Natural killer cell treated with Interleukin-12 subunit alpha and Interleukin-12 subunit beta and Interleukin-15 and Interleukin-18, amount 100 ng/mL, for 72 hours (primary cell): ENCODE measurements around the gene ATP2B3. TPM values are rescaled to one million over a fixed set of nuclear protein-coding genes. Genes with fewer than 3 reads are reported as not detected.

Experiments used
- ATAC-seq, 2 donors: fragments of 150-1000 bp; cut with Tn5 transposase in 1 of 2; sonication (Bioruptor Pico), chemical (Tn5 transposase) in 1 of 2; 2 replicates each; pipeline ENCODE4 v1.10.0; 2021
- DNase-seq: peaks from one replicate; pipeline ENCODE4 v3.0.0; 2022; ENCODE audit warnings: low spot score
- H3K27ac Mint-ChIP-seq, 2 donors: 1 replicate in 1 of 2; 2 replicates in 1 of 2; pipeline ENCODE4 v1.8.0; 2022; ENCODE audit warnings: mixed read lengths in 2 of 2, mild to moderate bottlenecking in 1 of 2, moderate library complexity in 1 of 2
- H3K27me3 Mint-ChIP-seq, 2 donors: 1 replicate in 1 of 2; 2 replicates in 1 of 2; pipeline ENCODE4 v1.8.0; 2022; ENCODE audit warnings: mixed read lengths in 2 of 2
- H3K36me3 Mint-ChIP-seq: one replicate; pipeline ENCODE4 v1.8.0; 2022; ENCODE audit warnings: mixed read lengths
- H3K4me1 Mint-ChIP-seq, 2 donors: 1 replicate in 1 of 2; 2 replicates in 1 of 2; pipeline ENCODE4 v1.8.0; 2022; ENCODE audit warnings: low read depth in 2 of 2, mixed read lengths in 2 of 2, mild to moderate bottlenecking in 1 of 2
- H3K4me3 Mint-ChIP-seq: one replicate; pipeline ENCODE4 v1.8.0; 2022; ENCODE audit warnings: mixed read lengths
- H3K9me3 Mint-ChIP-seq: 2 replicates; pipeline ENCODE4 v1.8.0; 2022; ENCODE audit warnings: mixed read lengths
- total RNA-seq, 2 donors: library from RNA; stranded (reverse); gene quantifications; one replicate each; pipeline ENCODE4 v1.2.3, GENCODE V29; 2022

The ATP2B3 gene
- total RNA-seq, 2 donors from 2014 or later, result not detected

DNA sequence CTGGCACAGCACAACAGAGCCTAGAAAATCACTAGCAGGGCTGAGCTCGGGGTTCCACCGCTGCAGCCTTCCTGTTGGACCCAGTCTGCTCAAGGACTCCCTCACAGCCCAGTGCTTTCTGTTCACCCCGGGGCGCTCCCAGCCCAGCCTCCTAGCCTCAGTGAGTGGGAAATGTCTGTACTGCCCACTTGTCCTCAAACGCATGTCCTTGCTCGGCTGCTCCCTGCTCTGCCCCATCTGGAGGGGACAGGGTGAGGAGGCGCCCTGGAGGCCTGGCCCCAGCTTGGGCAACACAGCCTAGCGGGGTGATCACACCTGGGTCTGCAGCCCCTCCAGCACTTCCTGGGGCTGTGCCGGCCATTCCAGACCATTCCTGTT lies 93.4 kb downstream of the ATP2B3 start:
- H3K27me3 Mint-ChIP-seq, result peaks cover 0 to 12% of the 10 kb centered on the region in 2 donors
- no peaks in the 10 kb centered on the region for H3K4me1 Mint-ChIP-seq
- H3K27ac Mint-ChIP-seq, result no peak overlapping the region
- ATAC-seq (no peak), DNase-seq (no peak)
- H3K4me3 Mint-ChIP-seq, result peak overlapping the region; percentile 58
- no peaks in the 10 kb centered on the region for H3K36me3 Mint-ChIP-seq
- H3K9me3 Mint-ChIP-seq, result no peaks in the 10 kb centered on the region

DNA sequence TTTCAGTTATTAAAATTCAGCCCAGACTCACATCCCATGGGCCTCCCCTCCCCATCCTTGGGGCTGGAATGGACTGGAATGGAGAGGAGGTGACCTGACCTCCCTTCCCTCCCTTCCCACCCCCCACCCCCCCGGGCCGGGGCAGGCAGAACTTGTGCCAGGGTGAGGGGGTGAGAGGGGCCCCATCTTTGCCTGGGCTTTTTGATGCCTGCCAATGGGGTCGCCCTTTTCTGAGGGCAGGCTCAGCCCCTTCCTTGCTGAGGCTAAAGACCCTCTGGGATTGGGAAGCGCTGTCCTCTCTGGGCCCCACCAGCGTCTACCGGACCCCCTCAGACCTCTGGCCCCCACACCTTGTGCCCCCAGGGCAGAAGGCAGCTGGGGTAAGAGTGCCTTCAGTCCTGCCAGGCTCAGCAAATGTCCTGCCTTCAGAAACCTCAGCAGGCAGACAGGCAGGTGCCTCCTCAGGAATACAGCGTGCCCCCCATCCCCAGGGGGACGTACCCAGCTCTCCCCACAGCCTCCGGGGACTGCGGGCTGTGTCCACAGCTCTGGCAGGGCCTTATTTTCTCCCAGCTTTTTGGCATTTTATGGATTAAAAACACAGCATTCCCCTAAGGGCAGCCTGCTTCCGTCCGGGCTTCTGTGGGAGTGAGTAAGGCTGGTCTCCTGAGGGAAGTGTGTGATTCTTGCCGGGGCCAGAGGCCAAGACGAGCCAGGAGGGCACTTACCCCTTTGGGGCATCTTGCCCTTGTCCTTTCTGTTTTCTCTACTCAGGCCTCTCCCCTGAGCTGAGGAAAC lies 94.1 kb downstream of the ATP2B3 start:
- Mint-ChIP-seq H3K27ac (no peak overlapping the region), H3K36me3 (no peaks in the 10 kb centered on the region), H3K4me1 (no peaks in the 10 kb centered on the region), H3K9me3 (no peaks in the 10 kb centered on the region), H3K4me3 (no peak overlapping the region), H3K27me3 (peaks cover 6 to 17% of the 10 kb centered on the region in 2 donors)
- no peak for DNase-seq
- ATAC-seq, result no peak

DNA sequence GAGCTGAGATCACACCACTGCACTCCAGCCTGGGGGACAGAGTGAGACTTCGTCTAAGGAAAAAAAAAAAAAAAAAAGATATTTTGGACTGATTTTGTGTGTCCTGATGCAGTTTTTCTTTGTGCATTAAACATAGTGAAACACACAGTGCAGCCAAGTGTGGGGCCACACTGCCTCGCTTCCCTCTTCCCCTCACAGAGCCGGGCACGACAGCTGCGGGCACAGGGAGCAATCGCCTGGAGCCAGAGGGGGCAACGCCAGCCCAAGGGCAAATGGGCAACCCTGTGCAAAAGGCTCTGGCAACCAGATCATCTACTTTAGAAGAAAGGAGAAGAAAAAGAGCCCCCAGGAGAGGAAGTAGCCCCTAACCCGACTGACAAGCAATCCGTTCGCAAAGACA lies 95.0 kb downstream of the ATP2B3 start:
- Mint-ChIP-seq H3K36me3 (no peaks in the 10 kb centered on the region), H3K27me3 (peaks cover 6 to 20% of the 10 kb centered on the region in 2 donors), H3K27ac (no peak overlapping the region), H3K4me1 (no peaks in the 10 kb centered on the region), H3K4me3 (no peak overlapping the region), H3K9me3 (no peaks in the 10 kb centered on the region)
- ATAC-seq (no peak), DNase-seq (no peak)

DNA sequence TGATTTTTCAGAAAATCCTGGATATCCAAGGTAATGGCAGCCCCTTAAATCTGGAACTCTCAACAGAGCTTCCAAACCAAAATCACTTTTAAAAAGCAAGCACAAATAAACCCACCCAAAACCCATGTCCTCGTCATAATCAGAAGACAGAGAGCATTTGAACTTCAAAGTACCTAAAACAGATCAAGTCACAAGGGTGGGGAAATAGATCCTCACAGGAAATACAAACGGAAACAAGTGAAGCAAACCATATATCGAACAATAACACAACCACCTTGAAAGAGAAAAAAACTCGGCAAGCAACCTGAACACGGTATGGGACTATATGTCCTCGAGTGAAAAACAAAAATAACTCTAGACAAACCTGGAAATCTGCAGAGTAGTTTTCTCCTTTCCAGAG lies 97.4 kb downstream of the ATP2B3 start:
- no peak overlapping the region for H3K27ac Mint-ChIP-seq
- no peaks in the 10 kb centered on the region for H3K36me3 Mint-ChIP-seq
- no peak for DNase-seq
- no peak for ATAC-seq
- H3K4me1 Mint-ChIP-seq, result no peaks in the 10 kb centered on the region
- no peaks in the 10 kb centered on the region for H3K9me3 Mint-ChIP-seq
- peaks cover 11 to 14% of the 10 kb centered on the region in 2 donors for H3K27me3 Mint-ChIP-seq
- H3K4me3 Mint-ChIP-seq, result no peak overlapping the region

DNA sequence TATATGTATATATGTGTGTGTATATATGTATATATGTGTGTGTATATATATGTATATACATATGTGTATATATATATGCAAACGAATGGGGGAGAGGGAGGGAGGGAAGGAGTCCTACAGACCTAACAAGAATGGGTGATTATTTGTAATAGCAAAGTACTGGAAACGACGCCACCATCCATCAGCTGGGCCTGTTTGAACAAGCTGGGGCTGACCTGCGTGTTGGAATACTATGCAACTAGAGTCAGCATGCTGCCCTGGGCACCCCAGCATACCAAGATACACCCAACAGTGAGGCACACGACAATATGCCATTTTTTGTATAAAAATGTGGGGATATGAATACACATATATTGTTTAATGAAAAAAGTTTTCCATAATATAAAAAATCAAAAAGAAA lies 103.1 kb downstream of the ATP2B3 start:
- Mint-ChIP-seq H3K9me3 (no peaks in the 10 kb centered on the region), H3K4me1 (no peaks in the 10 kb centered on the region)
- ATAC-seq, result no peak

DNA sequence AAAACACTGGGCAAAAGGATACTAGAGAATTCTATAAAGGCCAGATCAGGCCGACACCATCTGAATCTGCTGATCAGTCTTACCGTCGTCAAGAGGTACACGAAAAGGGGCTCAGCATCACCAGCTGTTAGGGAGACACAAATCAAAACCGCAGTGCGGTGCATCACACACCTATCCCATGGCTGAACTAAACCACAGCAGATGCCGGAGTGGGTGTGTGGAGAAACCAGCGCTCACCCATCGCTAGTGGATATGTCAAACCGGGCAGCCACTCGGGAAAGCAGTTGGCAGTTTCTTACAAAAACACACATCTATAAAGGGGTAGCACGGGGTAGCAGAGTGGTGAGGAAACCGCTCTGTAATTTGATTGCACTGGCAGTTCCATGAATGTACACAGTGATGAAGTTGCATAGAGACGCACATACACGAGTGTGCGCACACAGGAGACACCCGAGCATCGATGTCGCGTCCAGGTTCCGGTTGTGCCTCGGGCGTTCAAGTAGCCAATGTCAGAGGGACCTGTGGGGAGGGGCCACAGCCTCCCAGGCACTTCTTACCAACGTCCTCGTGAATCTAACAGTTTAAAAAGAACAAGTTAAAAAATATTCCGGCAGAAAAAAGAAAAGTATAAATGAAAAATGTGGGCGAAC lies 104.6 kb downstream of the ATP2B3 start:
- no peaks in the 10 kb centered on the region for H3K9me3 Mint-ChIP-seq
- H3K27me3 Mint-ChIP-seq, result peaks cover 5 to 6% of the 10 kb centered on the region in 2 donors
- no peak overlapping the region for H3K27ac Mint-ChIP-seq
- H3K4me3 Mint-ChIP-seq, result no peak overlapping the region
- ATAC-seq (no peak), DNase-seq (no peak)
- no peaks in the 10 kb centered on the region for H3K4me1 Mint-ChIP-seq
- H3K36me3 Mint-ChIP-seq, result no peaks in the 10 kb centered on the region

More for the DNA sequence above, 103.1 kb downstream of the ATP2B3 start:
- no peaks in the 10 kb centered on the region for H3K36me3 Mint-ChIP-seq
- DNase-seq, result no peak
- no peak overlapping the region for H3K27ac Mint-ChIP-seq
- peaks cover 11 to 12% of the 10 kb centered on the region in 2 donors for H3K27me3 Mint-ChIP-seq
- H3K4me3 Mint-ChIP-seq, result no peak overlapping the region

DNA sequence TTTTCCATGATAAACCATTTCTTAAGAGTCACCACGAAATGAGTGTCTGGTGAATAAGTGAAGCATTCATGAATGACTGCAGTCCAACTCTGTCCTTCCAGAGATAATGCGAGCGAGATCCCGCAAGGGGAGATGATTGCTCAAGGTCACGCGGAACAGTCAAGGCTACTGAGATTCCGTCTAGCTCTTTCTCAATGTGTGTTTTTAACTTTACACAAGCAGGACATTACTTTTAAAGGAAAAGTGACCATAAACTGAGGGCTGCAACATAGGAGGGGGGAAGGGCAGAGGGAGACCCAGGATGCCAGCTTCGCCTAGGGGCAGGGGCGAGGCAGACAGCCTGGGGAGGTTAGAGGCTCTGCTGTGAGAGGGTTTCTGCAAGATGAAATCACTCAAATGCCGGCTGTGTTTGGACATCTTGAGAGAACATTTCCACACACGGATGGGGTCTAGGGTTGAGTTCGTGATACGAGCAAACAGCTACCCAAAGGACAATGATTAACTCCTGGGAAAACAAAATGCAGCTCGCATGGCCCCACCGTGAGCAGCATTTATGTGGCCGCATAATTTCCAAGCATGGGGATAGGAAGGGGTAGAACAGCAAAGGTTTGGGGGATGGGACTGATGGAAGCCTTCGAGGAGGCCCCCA lies 105.3 kb downstream of the ATP2B3 start:
- no peaks in the 10 kb centered on the region for H3K9me3 Mint-ChIP-seq
- no peak overlapping the region for H3K27ac Mint-ChIP-seq
- DNase-seq (no peak), ATAC-seq (no peak)
- no peak overlapping the region for H3K4me3 Mint-ChIP-seq
- no peaks in the 10 kb centered on the region for H3K4me1 Mint-ChIP-seq
- peaks cover 4 to 5% of the 10 kb centered on the region in 2 donors for H3K27me3 Mint-ChIP-seq
- H3K36me3 Mint-ChIP-seq, result no peaks in the 10 kb centered on the region

DNA sequence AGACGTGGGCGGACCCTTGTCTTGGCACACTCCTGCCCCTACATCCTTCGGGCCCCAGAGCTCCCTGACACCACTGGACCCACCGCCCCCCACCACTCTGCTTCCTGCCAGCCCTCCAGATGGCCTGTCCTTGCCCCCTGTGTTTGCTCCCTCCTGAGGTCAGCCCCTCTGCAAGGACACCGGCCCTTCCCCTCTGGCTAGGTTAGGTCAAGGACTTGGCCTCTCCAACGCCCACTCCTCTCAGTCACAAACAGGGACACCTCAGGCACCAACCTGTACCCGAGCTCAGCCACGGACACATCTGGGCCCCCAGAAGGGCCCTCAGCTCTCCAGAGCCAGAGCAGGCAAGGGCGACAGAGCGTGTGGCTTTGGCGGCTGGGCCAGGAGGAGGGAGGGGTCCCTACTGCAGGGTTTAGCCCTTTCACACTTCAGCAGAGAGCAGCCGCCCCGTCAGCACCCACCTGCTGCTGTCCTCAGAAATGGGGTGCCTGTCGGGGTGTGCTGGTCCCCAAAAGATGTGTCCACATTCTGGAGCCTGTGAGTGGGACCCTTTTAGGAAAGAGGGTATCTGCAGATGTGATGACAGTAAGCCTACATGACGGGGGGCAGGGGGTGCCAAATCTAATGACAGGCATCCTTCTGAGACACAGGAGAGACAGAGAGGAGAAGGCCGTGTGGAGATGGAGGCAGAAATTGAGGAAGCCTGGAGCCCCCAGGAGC lies 106.0 kb downstream of the ATP2B3 start:
- peaks cover 4% of the 10 kb centered on the region in 2 donors for H3K27me3 Mint-ChIP-seq
- DNase-seq (no peak), ATAC-seq (no peak)
- H3K4me3 Mint-ChIP-seq, result no peak overlapping the region
- no peaks in the 10 kb centered on the region for H3K36me3 Mint-ChIP-seq
- no peaks in the 10 kb centered on the region for H3K9me3 Mint-ChIP-seq
- no peak overlapping the region for H3K27ac Mint-ChIP-seq
- no peaks in the 10 kb centered on the region for H3K4me1 Mint-ChIP-seq

DNA sequence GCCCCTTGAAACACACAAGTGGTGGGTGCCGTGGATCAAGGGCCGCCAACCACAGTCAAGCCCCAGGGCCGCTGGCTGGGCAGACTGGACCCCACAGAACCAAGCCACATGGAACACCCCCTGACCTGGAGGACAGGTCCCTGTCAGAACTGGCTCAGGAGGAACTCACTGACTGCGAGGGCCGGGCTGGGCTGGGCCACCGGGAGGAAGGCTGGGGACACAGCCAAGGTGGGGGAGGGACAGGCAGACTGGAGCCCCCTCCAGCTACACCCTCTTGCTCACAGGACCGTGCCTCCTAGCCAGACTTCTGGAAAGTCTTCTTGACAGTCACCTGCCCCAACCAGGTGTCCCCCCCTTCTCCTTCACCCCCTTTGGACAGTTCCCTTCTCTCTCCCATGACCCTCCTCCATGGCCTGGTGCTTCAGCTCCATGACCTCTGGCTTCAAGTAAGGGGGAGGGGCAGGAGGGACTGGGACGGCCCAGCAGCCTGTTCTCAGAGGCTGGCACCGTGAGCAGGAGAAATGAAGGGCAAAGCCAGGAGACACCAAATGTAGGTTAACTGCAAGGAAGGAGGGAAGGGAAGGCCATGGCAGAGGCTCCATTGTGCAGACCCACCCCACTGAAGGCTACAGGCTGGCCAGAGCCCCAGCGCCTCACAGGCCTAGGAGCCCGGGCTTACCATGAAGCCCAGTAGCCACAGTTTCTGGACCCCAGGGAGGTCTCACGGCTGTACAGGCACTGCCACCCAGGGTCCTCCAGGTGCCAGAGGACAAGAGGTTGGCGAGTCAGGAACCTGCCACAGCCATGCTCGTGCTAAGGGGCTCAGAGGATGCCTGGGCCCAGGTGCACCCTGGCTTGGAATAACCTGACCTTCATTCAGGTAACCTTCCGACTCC lies 107.0 kb downstream of the ATP2B3 start:
- Mint-ChIP-seq H3K4me1 (no peaks in the 10 kb centered on the region), H3K4me3 (no peak overlapping the region), H3K27me3 (peaks cover 0 to 4% of the 10 kb centered on the region in 2 donors), H3K36me3 (no peaks in the 10 kb centered on the region), H3K9me3 (no peaks in the 10 kb centered on the region), H3K27ac (no peak overlapping the region)
- DNase-seq (no peak), ATAC-seq (no peak)

DNA sequence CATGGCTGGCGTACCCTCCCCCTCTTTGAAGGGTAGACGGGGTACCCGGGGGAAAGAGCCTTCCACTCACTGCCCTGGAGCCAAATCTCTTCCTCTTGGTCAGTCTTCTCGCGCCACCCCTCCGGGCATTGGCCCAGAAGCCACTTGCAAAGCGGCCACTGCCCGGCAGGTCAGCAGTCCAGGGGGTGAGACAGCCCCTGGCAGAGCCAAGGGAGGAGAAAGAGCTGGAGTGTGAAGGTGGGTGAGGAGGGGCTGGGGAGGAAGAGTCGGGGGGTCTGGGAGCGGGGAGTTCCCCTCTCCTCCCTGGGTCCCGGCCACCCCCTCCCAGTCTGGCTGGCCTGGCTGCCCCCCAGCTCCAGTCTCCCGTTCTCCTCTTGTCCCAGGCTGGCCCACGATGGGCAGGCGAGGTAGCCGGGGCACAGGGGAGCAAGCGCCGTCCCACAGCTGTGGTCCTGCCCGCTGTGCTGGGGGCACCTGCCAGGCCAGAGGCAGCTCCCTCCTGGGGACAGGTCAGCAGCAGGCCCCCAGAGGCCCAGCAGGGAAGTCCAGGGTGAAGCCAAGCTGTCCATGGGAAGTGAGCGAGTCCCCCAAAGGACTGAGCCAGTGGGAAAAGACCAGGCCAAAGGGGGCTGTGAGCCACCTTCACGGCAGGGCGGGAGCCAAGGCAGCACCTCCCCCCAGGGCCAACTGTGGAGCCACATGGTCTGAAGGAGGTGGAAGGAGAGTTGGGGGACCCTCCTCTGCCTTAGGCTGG lies 108.0 kb downstream of the ATP2B3 start:
- H3K9me3 Mint-ChIP-seq, result no peaks in the 10 kb centered on the region

DNA sequence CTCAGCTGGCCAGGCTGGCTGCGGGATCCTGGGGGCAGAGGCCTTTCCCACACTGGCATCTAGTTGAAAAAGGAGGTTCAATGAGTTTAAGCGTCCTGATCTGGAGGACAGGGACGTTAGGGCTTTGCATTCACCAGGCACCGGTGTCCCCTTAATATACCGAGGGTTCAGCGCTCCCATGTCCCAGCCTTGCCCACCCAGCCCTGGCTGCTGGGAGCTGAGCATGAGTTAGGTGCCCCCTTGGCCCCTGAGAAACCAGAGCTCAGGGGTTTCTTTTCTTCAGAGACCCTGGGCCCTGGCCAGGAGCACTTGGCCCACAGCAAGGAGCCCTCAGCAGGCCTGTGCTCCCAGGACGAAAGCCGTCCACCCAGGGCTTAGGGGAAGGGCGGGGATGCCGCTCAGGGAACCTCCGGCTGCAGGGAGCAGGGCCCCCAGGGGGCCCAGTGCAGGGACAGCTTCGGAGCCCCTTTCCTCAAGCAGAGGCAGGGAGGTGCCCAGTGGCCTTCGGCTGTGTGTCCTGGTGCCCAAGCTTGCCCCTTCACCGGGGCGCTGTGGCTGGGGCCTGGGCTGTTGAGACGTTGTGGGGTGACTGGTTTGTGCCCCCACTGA lies 108.7 kb downstream of the ATP2B3 start:
- DNase-seq, result no peak
- H3K36me3 Mint-ChIP-seq, result peaks cover 3% of the 10 kb centered on the region
- peaks cover 2% of the 10 kb centered on the region for H3K9me3 Mint-ChIP-seq
- no peak overlapping the region for H3K27ac Mint-ChIP-seq
- H3K27me3 Mint-ChIP-seq, result peaks cover 4 to 6% of the 10 kb centered on the region in 2 donors
- H3K4me3 Mint-ChIP-seq, result no peak overlapping the region
- no peak for ATAC-seq
- no peaks in the 10 kb centered on the region for H3K4me1 Mint-ChIP-seq

More for the DNA sequence above, 108.0 kb downstream of the ATP2B3 start:
- ATAC-seq (no peak), DNase-seq (no peak)
- Mint-ChIP-seq H3K4me3 (no peak overlapping the region), H3K27me3 (peaks cover 0 to 4% of the 10 kb centered on the region in 2 donors), H3K4me1 (no peaks in the 10 kb centered on the region), H3K27ac (no peak overlapping the region), H3K36me3 (no peaks in the 10 kb centered on the region)
